Neural progenitor cell (in vitro differentiated cells): ENCODE data around the gene PNCK.

Source experiments
- EZH2 ChIP-seq: fragments of 200-600 bp; sonication (generic); IDR thresholded peaks from 2 replicates; pipeline ENCODE4 v1.6.1; 2017; ENCODE audit warnings: antibody characterized with exemption, mild to moderate bottlenecking, moderate library complexity
- EZH2phosphoT487 ChIP-seq: fragments of 200-600 bp; sonication (generic); IDR thresholded peaks from 2 replicates; pipeline ENCODE4 v1.6.1; 2017; ENCODE audit warnings: antibody characterized with exemption
- TF ChIP-seq, protein P1 (sequence below): fragments of 200-600 bp; sonication (generic); IDR thresholded peaks from 2 replicates; pipeline ENCODE4 v1.5.1; 2017; ENCODE audit warnings: antibody characterized with exemption, mild to moderate bottlenecking

DNA sequence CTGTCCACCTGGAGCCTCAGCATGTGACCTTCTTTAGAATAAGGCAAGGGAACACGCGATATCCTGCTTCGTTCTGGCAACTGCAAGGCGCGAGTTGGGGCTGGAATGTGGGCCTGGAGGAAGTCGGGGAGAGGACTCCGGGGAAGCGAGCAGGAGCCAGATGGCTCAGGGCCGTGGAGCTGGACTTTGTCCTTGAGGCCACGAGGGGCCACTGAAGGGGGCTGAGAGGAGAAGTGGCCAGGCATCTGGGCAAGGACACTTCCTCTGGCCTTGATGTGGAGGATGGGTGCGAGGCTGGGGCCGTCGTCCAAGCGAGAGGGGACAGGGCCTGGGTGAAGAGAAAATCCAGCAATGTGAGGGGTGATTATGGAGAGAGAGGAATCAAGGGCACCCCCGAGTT lies 38.8 kb downstream of the PNCK start:
- TF ChIP-seq, protein P1, sequence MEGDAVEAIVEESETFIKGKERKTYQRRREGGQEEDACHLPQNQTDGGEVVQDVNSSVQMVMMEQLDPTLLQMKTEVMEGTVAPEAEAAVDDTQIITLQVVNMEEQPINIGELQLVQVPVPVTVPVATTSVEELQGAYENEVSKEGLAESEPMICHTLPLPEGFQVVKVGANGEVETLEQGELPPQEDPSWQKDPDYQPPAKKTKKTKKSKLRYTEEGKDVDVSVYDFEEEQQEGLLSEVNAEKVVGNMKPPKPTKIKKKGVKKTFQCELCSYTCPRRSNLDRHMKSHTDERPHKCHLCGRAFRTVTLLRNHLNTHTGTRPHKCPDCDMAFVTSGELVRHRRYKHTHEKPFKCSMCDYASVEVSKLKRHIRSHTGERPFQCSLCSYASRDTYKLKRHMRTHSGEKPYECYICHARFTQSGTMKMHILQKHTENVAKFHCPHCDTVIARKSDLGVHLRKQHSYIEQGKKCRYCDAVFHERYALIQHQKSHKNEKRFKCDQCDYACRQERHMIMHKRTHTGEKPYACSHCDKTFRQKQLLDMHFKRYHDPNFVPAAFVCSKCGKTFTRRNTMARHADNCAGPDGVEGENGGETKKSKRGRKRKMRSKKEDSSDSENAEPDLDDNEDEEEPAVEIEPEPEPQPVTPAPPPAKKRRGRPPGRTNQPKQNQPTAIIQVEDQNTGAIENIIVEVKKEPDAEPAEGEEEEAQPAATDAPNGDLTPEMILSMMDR: no peak
- TF ChIP-seq EZH2phosphoT487: no peak
- no peak for TF ChIP-seq EZH2
